MCF 10A (cell line): Measurements from ENCODE around the gene PHKB. TPM values are rescaled to one million over a fixed set of nuclear protein-coding genes. Genes with fewer than 3 reads are reported as not detected.

ENCODE experiments used
- BruUV-seq: library from RNA; stranded (reverse); fragments of 400-500 nt; replicated peaks from 2 replicates; lab custom pipeline; 2021; lab: Mats Ljungman, UMichigan
- CTCF ChIA-PET: fragments of 300-600 bp; sonication (Branson Sonifier 250); formaldehyde crosslinking; extraction: SDS; loops from one replicate; lab custom pipeline; 2021; ENCODE audit warnings: antibody characterized with exemption, inconsistent platforms; lab: Yijun Ruan, JAX
- POLR2A ChIA-PET: fragments of 300-600, 350-650 bp; sonication (Branson Sonifier 250); formaldehyde crosslinking; extraction: SDS; loops from one replicate; lab custom pipeline; 2020; ENCODE audit warnings: antibody characterized with exemption, inconsistent platforms; lab: Yijun Ruan, JAX
- DNase-seq: peaks from one replicate; pipeline ENCODE4 v3.0.0-alpha.2; 2018; ENCODE audit not compliant: unreplicated experiment
- H3K27ac Mint-ChIP-seq: one replicate; pipeline ENCODE4 v1.8.0; 2022; ENCODE audit warnings: mild to moderate bottlenecking, low read depth, mixed read lengths; ENCODE audit not compliant: unreplicated experiment
- H3K27me3 Mint-ChIP-seq: one replicate; pipeline ENCODE4 v1.8.0; 2022; ENCODE audit warnings: mixed read lengths; ENCODE audit not compliant: insufficient read depth, unreplicated experiment
- H3K36me3 Mint-ChIP-seq: one replicate; pipeline ENCODE4 v1.8.0; 2022; ENCODE audit warnings: mild to moderate bottlenecking, moderate library complexity, mixed read lengths; ENCODE audit not compliant: insufficient read depth, unreplicated experiment
- H3K4me1 Mint-ChIP-seq: one replicate; pipeline ENCODE4 v1.8.0; 2022; ENCODE audit warnings: mixed read lengths; ENCODE audit not compliant: insufficient read depth, unreplicated experiment
- H3K4me3 Mint-ChIP-seq: one replicate; pipeline ENCODE4 v1.8.0; 2022; ENCODE audit warnings: mild to moderate bottlenecking, moderate library complexity, mixed read lengths; ENCODE audit not compliant: unreplicated experiment
- H3K9me3 Mint-ChIP-seq: one replicate; pipeline ENCODE4 v1.8.0; 2022; ENCODE audit warnings: mixed read lengths; ENCODE audit not compliant: unreplicated experiment
- CTCF ChIP-seq: fragments of 200-600 bp; IDR thresholded peaks from one replicate; pipeline ENCODE4 v1.8.0; 2022; ENCODE audit warnings: antibody characterized with exemption, mild to moderate bottlenecking; ENCODE audit not compliant: unreplicated experiment
- intact Hi-C: fragments of 100-400 bp; cut with micrococcal nuclease; formaldehyde crosslinking; loops from 2 replicates; pipeline ENCODE4 v1.14.1; 2022
- total RNA-seq: library from RNA; stranded (reverse); gene quantifications from 2 replicates; pipeline ENCODE4 v1.2.3, GENCODE V29; 2022

Gene PHKB
- total RNA-seq, 1 experiment from 2014 or later = 62.2 TPM

GRCh38 chr16:47473792-47474191 lies 12.7 kb downstream of the PHKB start:
- ChIA-PET CTCF (no interaction called here), POLR2A (interaction anchor here (1.6 to 10.8 kb wide), 2 partner anchors 12 to 333 kb away, joined by 3 to 90 read pairs; partner anchors contain the start of genes ITFG1 and PHKB)
- Mint-ChIP-seq H3K27ac (no peak overlapping the region), H3K36me3 (peaks cover 11% of the 10 kb centered on the region), H3K4me1 (peaks cover 14% of the 10 kb centered on the region), H3K4me3 (no peak overlapping the region), H3K27me3 (no peaks in the 10 kb centered on the region), H3K9me3 (no peaks in the 10 kb centered on the region)
- BruUV-seq = no TSS peak
- DNase-seq = no peak
- TF ChIP-seq CTCF = no peak
- intact Hi-C loops = no loop called here

- peaks cover 15% of the 10 kb centered on the region for H3K36me3 Mint-ChIP-seq
- no peak for DNase-seq
- H3K4me1 Mint-ChIP-seq = peaks cover 20% of the 10 kb centered on the region
- H3K27ac Mint-ChIP-seq = no peak overlapping the region
- BruUV-seq = no TSS peak
- ChIA-PET CTCF (interaction anchor here (0.6 kb wide), 1 partner anchor 13 kb away, joined by 3 read pairs; no protein-coding TSS in a partner anchor), POLR2A (interaction anchor here (10.8 kb wide), 1 partner anchor 14 kb away, joined by 90 read pairs; the partner anchor contains the start of genes ITFG1 and PHKB)
- no peaks in the 10 kb centered on the region for H3K9me3 Mint-ChIP-seq
- H3K4me3 Mint-ChIP-seq = no peak overlapping the region
- H3K27me3 Mint-ChIP-seq = no peaks in the 10 kb centered on the region
- no peak for TF ChIP-seq CTCF
- intact Hi-C loops = no loop called here
Observed at GRCh38 chr16:47475786-47476185, 14.7 kb downstream of the PHKB start.

- Mint-ChIP-seq H3K4me3 (no peak overlapping the region), H3K27me3 (no peaks in the 10 kb centered on the region), H3K27ac (no peak overlapping the region), H3K4me1 (peaks cover 20% of the 10 kb centered on the region), H3K36me3 (peaks cover 15% of the 10 kb centered on the region), H3K9me3 (no peaks in the 10 kb centered on the region)
- ChIA-PET CTCF (interaction anchor here (0.7 to 2.2 kb wide), 2 partner anchors 10 to 783 kb away, joined by 3 to 5 read pairs; no protein-coding TSS in a partner anchor), POLR2A (interaction anchor here (10.8 kb wide), 1 partner anchor 15 kb away, joined by 90 read pairs; the partner anchor contains the start of genes ITFG1 and PHKB)
- DNase-seq = no peak
- TF ChIP-seq CTCF = no peak
- intact Hi-C loops = no loop called here
- no TSS peak for BruUV-seq
Observed at GRCh38 chr16:47476654-47477345, 15.7 kb downstream of the PHKB start.

GRCh38 chr16:47477679-47478078 lies 16.5 kb downstream of the PHKB start:
- Mint-ChIP-seq H3K27ac (no peak overlapping the region), H3K4me1 (peaks cover 20% of the 10 kb centered on the region), H3K4me3 (no peak overlapping the region), H3K9me3 (no peaks in the 10 kb centered on the region), H3K27me3 (no peaks in the 10 kb centered on the region), H3K36me3 (peaks cover 15% of the 10 kb centered on the region)
- BruUV-seq = no TSS peak
- peak; percentile 40 for DNase-seq
- ChIA-PET CTCF (interaction anchor here (0.6 to 2.2 kb wide), 3 partner anchors 11 to 145 kb away, joined by 3 to 6 read pairs (median 5); partner anchors contain the start of genes ITFG1 and PHKB), POLR2A (interaction anchor here (0.9 to 10.8 kb wide), 3 partner anchors 16 to 43 kb away, joined by 3 to 90 read pairs (median 4); partner anchors contain the start of genes ITFG1 and PHKB)
- intact Hi-C loops = no loop called here
- TF ChIP-seq CTCF = no peak
